SK-N-MC (cell line): Measurements from ENCODE around the gene USP6.
"Not testable (repeated sequence)": the region's sequence is repeated elsewhere in the genome, so short reads cannot be mapped to it uniquely, and the experiment has no call there.

ENCODE experiments used
- DNase-seq: peaks from one replicate; pipeline ENCODE4 v3.0.0-alpha.2; 2011; ENCODE audit warnings: low read depth, low spot score
- H3K27ac ChIP-seq: fragments of 200-600 bp; sonication (generic); 2 replicates; pipeline ENCODE4 v1.5.1; 2016; ENCODE audit warnings: mixed run types
- H3K36me3 ChIP-seq: fragments of 200-600 bp; sonication (generic); 2 replicates; pipeline ENCODE4 v1.6.1; 2017; ENCODE audit warnings: antibody characterized with exemption, low read length, mixed read lengths; ENCODE audit not compliant: insufficient read depth
- H3K4me3 ChIP-seq: fragments of 200-600 bp; sonication (generic); 2 replicates; pipeline ENCODE4 v1.5.1; 2016
- H3K9ac ChIP-seq: fragments of 200-600 bp; sonication (generic); 2 replicates; pipeline ENCODE4 v1.8.0; 2017; ENCODE audit warnings: mixed run types, mixed read lengths; ENCODE audit not compliant: insufficient read length
- H3K9me3 ChIP-seq: fragments of 200-600 bp; sonication (generic); 2 replicates; pipeline ENCODE4 v1.6.1; 2017; ENCODE audit warnings: low read depth, mild to moderate bottlenecking, antibody characterized with exemption, low read length, moderate library complexity, mixed read lengths
- EZH2 ChIP-seq: fragments of 200-600 bp; sonication (generic); IDR thresholded peaks from one replicate; pipeline ENCODE4 v1.6.1; 2017; ENCODE audit warnings: antibody characterized with exemption
- FOXP2 ChIP-seq: optimal IDR thresholded peaks from 2 replicates; pipeline ENCODE3; 2011; ENCODE audit warnings: mild to moderate bottlenecking, moderate library complexity; ENCODE audit not compliant: insufficient read depth; ENCODE audit errors: extremely low read length, control extremely low read depth
- POLR2AphosphoS5 ChIP-seq: IDR thresholded peaks from 2 replicates; pipeline ENCODE4 v1.6.1; 2012; ENCODE audit warnings: mild to moderate bottlenecking, low read depth, low read length, borderline replicate concordance

The USP6 gene

DNA sequence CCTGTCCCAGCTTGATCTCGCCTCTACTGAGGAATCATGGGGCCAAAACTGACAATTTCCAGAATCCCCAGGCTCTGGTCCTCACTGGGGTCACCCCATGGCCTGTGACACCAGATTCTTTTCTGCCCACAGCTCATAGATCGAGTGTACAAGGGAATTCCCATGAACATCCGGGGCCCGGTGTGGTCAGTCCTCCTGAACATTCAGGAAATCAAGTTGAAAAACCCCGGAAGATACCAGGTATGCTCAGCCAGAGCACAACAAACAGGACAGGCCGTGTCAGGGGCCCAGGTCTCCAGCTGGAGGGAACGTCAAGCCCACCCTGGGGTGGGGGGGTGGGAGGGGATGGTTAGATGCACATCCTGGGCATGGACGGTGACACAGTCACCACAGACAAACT is 17.5 kb downstream of the USP6 start:
- TF ChIP-seq FOXP2 (no peak), EZH2 (no peak), POLR2AphosphoS5 (no peak)
- no peaks in the 10 kb centered on the region for H3K36me3 ChIP-seq
- DNase-seq, result no peak
- no peaks in the 10 kb centered on the region for H3K9me3 ChIP-seq
- H3K9ac ChIP-seq, result no peak overlapping the region
- H3K4me3 ChIP-seq, result no peak overlapping the region
- no peak overlapping the region for H3K27ac ChIP-seq

DNA sequence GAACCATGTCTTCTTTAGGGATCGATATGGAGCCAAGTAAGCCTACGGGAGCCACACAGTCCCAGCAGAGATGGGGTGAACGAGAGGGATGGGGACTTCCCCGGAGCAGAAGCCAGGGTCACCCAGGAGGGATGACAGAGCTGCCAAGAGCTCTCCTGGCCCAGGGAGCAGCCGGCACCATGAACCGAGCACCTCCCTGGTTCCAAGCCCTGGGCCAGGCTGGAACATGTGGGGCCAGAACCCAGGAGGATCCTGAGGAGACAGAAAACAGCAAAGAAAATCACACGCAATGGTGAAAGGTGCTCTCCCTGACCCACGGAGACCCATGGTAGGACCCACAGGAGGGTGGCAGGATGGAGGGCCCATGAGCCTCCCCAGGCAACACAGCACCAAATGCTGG is 18.1 kb downstream of the USP6 start:
- DNase-seq, H3K4me3 ChIP-seq: not testable (repeated sequence)

DNA sequence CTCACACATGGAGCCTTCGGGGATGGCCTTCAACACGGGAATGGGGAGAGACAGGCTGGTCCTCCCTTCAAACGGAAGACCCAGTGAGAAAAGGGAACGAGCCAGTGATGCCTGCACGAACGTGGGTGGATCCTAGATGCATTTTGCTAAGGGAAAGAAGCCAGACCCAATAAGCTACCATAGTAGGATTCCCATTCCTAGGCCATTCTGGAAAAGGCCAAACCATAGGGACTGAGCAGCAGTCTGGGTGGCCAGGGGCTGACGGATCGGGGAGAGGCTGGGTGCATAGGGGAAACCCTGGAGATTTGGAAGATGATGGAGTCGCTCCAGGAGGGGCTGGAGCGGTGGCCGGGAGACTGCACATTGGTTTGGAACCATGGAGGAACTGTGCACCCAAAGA is 18.7 kb downstream of the USP6 start:
- not testable (repeated sequence) for H3K36me3 ChIP-seq, DNase-seq, H3K9ac ChIP-seq, H3K4me3 ChIP-seq, H3K9me3 ChIP-seq, H3K27ac ChIP-seq

More for the DNA sequence above, 18.1 kb downstream of the USP6 start:
- not testable (repeated sequence) for H3K36me3 ChIP-seq, H3K27ac ChIP-seq, H3K9ac ChIP-seq, H3K9me3 ChIP-seq

DNA sequence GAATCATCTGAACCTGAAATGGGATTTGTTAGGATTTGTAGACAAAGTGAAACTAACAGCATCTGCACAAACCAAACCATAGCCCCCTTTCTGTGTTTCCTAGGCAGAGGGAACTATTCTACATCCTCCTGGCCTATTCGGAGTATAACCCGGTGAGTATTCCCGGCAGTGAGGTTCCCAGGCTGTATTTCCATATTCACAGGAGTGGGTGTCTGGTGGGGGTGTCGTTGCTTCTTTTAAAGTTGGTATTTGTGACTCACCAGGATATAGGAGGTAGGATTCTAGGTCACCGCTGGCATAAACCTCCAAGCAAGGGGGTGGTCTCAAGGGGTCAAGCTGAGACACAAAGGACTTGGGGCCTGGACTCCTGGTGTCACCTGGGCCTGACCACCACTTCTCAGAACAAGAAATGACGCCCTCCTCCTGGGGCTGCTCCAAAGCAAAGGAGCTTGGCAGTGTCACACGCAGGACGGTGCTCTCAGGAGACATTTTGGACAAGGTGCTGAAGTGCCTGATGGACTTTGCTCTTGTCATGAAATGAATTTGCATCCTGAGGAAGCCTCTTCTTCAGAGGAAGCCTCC is 19.4 kb downstream of the USP6 start:
- not testable (repeated sequence) for H3K9me3 ChIP-seq, H3K4me3 ChIP-seq, H3K27ac ChIP-seq, DNase-seq, H3K36me3 ChIP-seq, H3K9ac ChIP-seq

DNA sequence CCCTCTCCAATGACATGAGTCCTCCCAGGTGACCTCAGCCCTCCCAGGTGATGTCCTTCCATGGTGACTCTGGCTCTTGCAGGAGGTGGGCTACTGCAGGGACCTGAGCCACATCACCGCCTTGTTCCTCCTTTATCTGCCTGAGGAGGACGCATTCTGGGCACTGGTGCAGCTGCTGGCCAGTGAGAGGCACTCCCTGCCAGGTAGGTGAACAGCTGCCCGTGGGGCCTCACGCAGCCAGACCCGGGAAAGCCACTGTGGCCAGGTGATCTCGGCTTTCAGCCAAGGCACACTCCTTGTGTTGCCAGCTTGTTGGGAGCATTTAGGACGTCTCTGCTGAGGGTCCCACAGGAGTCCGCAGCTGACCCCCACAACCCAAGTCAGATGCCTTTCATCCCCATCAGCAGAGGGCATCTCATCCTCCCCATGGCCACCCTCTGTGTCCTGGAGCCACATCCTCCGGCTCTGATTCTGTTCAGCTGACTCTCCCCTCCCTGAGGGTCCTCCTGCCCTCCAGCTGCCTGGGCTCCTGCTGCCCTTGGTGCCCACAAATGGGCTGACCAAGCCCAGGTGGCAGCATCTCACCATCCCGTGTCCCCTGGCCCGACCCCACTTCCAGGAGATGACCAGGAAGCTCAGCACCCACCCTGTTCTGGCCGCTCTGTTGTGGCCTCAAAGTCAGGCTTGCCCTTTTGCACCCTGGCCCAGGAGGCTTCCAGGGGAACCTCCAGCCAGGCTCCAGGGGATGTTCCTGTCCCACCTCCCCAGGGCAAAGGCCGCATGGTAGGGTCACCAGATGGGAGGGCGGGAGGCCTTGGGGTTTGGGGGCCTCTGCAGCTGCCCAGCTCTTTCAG is 20.1 kb downstream of the USP6 start:
- no peak for DNase-seq
- no peak for TF ChIP-seq FOXP2
- no peak for TF ChIP-seq POLR2AphosphoS5
- no peak for TF ChIP-seq EZH2
- Histone ChIP-seq H3K36me3 (no peaks in the 10 kb centered on the region), H3K9ac (no peak overlapping the region), H3K27ac (no peak overlapping the region), H3K9me3 (no peaks in the 10 kb centered on the region), H3K4me3 (no peak overlapping the region)

- H3K27ac ChIP-seq, H3K4me3 ChIP-seq, H3K9ac ChIP-seq, H3K9me3 ChIP-seq, H3K36me3 ChIP-seq, DNase-seq: not testable (repeated sequence)
Observed at GRCh38 chr17:5136580-5137412, 21.0 kb downstream of the USP6 start.

GRCh38 chr17:5137511-5138197 is 21.8 kb downstream of the USP6 start:
- not testable (repeated sequence) for H3K36me3 ChIP-seq, H3K4me3 ChIP-seq, H3K27ac ChIP-seq, DNase-seq, H3K9ac ChIP-seq, H3K9me3 ChIP-seq

- not testable (repeated sequence) for H3K27ac ChIP-seq, DNase-seq, H3K4me3 ChIP-seq, H3K36me3 ChIP-seq, H3K9me3 ChIP-seq, H3K9ac ChIP-seq
Observed at GRCh38 chr17:5138198-5138544, 22.3 kb downstream of the USP6 start.
